Liver (tissue), 9 donors: Measurements from ENCODE around the gene TUBA8. TPM values are rescaled to one million over a fixed set of nuclear protein-coding genes. Genes with fewer than 3 reads are reported as not detected.

Source experiments
- DNase-seq: peaks from one replicate; pipeline ENCODE4 v3.0.0-alpha.2; 2017; ENCODE audit warnings: low spot score
- H3K27ac ChIP-seq, 2 donors: one replicate each; pipeline ENCODE4 v1.7.0; 2013; ENCODE audit warnings: inconsistent platforms in 2 of 2, low read length in 2 of 2, control low read depth in 1 of 2, low read depth in 1 of 2, mild to moderate bottlenecking in 1 of 2
- H3K27me3 ChIP-seq, 4 donors: one replicate each; pipeline versions ENCODE4 v1.6.1 to v1.7.0; 2013; ENCODE audit warnings: low read length in 3 of 4, inconsistent platforms in 1 of 4, mild to moderate bottlenecking in 1 of 4, moderate library complexity in 1 of 4; ENCODE audit not compliant: control insufficient read depth in 4 of 4, insufficient read depth in 4 of 4
- H3K36me3 ChIP-seq, 4 donors: one replicate each; pipeline versions ENCODE4 v1.6.1 to v1.7.0; 2013; ENCODE audit warnings: low read length in 3 of 4, mild to moderate bottlenecking in 3 of 4, low read depth in 1 of 4, moderate library complexity in 1 of 4; ENCODE audit not compliant: control insufficient read depth in 4 of 4, insufficient read depth in 3 of 4
- H3K4me1 ChIP-seq, 4 donors: one replicate each; pipeline versions ENCODE4 v1.6.1 to v1.7.0; 2013; ENCODE audit warnings: low read length in 3 of 4, mild to moderate bottlenecking in 3 of 4, moderate library complexity in 1 of 4; ENCODE audit not compliant: control insufficient read depth in 4 of 4, insufficient read depth in 4 of 4
- H3K4me3 ChIP-seq, 3 donors: one replicate each; pipeline versions ENCODE4 v1.6.1 to v1.7.0; 2013; ENCODE audit warnings: low read length in 3 of 3, control low read depth in 1 of 3, low read depth in 1 of 3, mild to moderate bottlenecking in 1 of 3
- H3K9ac ChIP-seq, 2 donors: one replicate each; pipeline ENCODE4 v1.7.0; 2013; ENCODE audit warnings: low read length in 2 of 2, mild to moderate bottlenecking in 2 of 2, moderate library complexity in 2 of 2, control low read depth in 1 of 2, low read depth in 1 of 2
- H3K9me3 ChIP-seq, 4 donors: one replicate each; pipeline versions ENCODE4 v1.6.1 to v1.7.0; 2013; ENCODE audit warnings: low read length in 3 of 4; ENCODE audit not compliant: control insufficient read depth in 4 of 4
- EGR1 ChIP-seq, 2 donors: IDR thresholded peaks; 2 replicates each; pipeline ENCODE4 v1.6.1; 2016 to 2018; ENCODE audit warnings: antibody characterized with exemption in 2 of 2, low read depth in 2 of 2
- FOXA1 ChIP-seq: IDR thresholded peaks from 2 replicates; pipeline ENCODE4 v1.6.1; 2016; ENCODE audit warnings: antibody characterized with exemption
- FOXA2 ChIP-seq: IDR thresholded peaks from 2 replicates; pipeline ENCODE4 v1.6.1; 2016; ENCODE audit warnings: antibody characterized with exemption
- GABPA ChIP-seq, 2 donors: IDR thresholded peaks in 1 of 2; conservative IDR thresholded peaks in 1 of 2; 2 replicates each; pipeline ENCODE4 v1.6.1; 2016; ENCODE audit warnings: antibody characterized with exemption in 2 of 2, mild to moderate bottlenecking in 1 of 2, moderate library complexity in 1 of 2
- JUND ChIP-seq, 2 donors: IDR thresholded peaks; 2 replicates each; pipeline ENCODE4 v1.6.1; 2016; ENCODE audit warnings: antibody characterized with exemption in 2 of 2
- RAD21 ChIP-seq, 2 donors: IDR thresholded peaks; 2 replicates each; pipeline ENCODE4 v1.6.1; 2016; ENCODE audit warnings: antibody characterized with exemption in 2 of 2, mild to moderate bottlenecking in 2 of 2
- RXRA ChIP-seq, 2 donors: IDR thresholded peaks; 2 replicates each; pipeline ENCODE4 v1.6.1; 2017 to 2018; ENCODE audit warnings: antibody characterized with exemption in 2 of 2, mild to moderate bottlenecking in 1 of 2
- SP1 ChIP-seq: IDR thresholded peaks from 2 replicates; pipeline ENCODE4 v1.6.1; 2018; ENCODE audit warnings: antibody characterized with exemption, mild to moderate bottlenecking
- TAF1 ChIP-seq: conservative IDR thresholded peaks from 2 replicates; pipeline ENCODE4 v1.6.1; 2016; ENCODE audit warnings: antibody characterized with exemption, mild to moderate bottlenecking
- WGBS: extraction: QIAGEN DNeasy Blood & Tissue Kit; methylation state at CpG from one replicate; pipeline ENCODE4 v1.1.7; 2013; 5-methylcytosine and 5-hydroxymethylcytosine counted together
- polyA plus RNA-seq, 2 donors: library from polyadenylated mRNA; stranded (reverse) in 1 of 2; unstranded in 1 of 2; fragments of 200-250 nt in 1 of 2; fragments of >200 nt in 1 of 2; fragmentation: Nextera tagmentation in 1 of 2; extraction: Ambion mirVana in 1 of 2; gene quantifications; one replicate each; pipeline versions ENCODE4 v1.2.1 to v1.2.3, GENCODE V29; 2013 to 2015
- total RNA-seq, 2 donors: library from RNA; depleted of rRNA; stranded (reverse); fragments of >200 nt; gene quantifications; one replicate each; pipeline ENCODE4 v1.2.3, GENCODE V29; 2014
- TF ChIP-seq, protein P1 (sequence below): fragments of 150-350 bp; IDR thresholded peaks from 2 replicates; pipeline ENCODE4 v1.5.1; 2017; ENCODE audit warnings: improper control_type of control experiment, low read depth, low read length; ENCODE audit not compliant: missing input control
- TF ChIP-seq, protein P2 (sequence below): IDR thresholded peaks from 2 replicates; pipeline ENCODE4 v1.6.1; 2016; ENCODE audit warnings: antibody characterized with exemption, mild to moderate bottlenecking
- TF ChIP-seq, protein P3 (sequence below): IDR thresholded peaks from 2 replicates; pipeline ENCODE4 v1.6.1; 2016; ENCODE audit warnings: antibody characterized with exemption
- TF ChIP-seq, protein P4 (sequence below): IDR thresholded peaks from 2 replicates; pipeline ENCODE4 v1.6.1; 2016; ENCODE audit warnings: antibody characterized with exemption
- donor health status: healthy.
- donor health status: healthy.
- donor health status: healthy.
- donor health status: healthy.
- donor health status: healthy.

Gene TUBA8
- total and polyA plus RNA-seq, 4 donors = 0.82 to 3.1 (median 1.9) TPM

DNA sequence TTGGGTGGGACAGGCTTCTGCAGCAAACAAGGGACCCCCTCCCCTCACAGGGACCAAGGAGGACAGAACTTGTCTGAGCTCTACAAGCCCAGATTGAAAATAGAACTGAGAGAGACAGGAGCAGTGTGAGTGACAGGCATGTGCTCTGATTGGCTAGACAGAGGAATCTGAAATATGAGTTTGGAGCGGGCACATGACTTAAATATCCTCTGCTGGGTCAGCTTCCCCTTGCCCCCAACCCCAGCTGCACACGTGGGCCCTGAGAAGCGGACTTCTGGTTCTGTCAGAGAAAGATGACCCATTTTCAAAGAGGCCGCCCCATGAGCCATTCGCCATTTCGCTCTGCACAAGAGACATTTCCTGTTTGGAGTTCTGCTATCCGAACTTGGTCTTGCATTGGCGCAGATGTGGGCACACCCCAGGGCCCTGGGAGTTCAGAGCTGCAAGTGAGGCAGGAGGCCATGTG lies 5.3 kb downstream of the TUBA8 start:
- WGBS = 84% methylated on average over 8 of the region's 8 CpGs
- DNase-seq = no peak
- Histone ChIP-seq H3K9me3 (no peaks in the 10 kb centered on the region), H3K4me1 (peaks cover 0 to 8% (median 6%) of the 10 kb centered on the region in 4 donors), H3K36me3 (no peaks in the 10 kb centered on the region), H3K9ac (no peak overlapping the region), H3K27me3 (no peaks in the 10 kb centered on the region), H3K4me3 (no peak overlapping the region), H3K27ac (no peak overlapping the region)
- TF ChIP-seq, protein P1, sequence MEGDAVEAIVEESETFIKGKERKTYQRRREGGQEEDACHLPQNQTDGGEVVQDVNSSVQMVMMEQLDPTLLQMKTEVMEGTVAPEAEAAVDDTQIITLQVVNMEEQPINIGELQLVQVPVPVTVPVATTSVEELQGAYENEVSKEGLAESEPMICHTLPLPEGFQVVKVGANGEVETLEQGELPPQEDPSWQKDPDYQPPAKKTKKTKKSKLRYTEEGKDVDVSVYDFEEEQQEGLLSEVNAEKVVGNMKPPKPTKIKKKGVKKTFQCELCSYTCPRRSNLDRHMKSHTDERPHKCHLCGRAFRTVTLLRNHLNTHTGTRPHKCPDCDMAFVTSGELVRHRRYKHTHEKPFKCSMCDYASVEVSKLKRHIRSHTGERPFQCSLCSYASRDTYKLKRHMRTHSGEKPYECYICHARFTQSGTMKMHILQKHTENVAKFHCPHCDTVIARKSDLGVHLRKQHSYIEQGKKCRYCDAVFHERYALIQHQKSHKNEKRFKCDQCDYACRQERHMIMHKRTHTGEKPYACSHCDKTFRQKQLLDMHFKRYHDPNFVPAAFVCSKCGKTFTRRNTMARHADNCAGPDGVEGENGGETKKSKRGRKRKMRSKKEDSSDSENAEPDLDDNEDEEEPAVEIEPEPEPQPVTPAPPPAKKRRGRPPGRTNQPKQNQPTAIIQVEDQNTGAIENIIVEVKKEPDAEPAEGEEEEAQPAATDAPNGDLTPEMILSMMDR = no peak
- TF ChIP-seq FOXA2 = no peak
- no peak for TF ChIP-seq TAF1
- no peak for TF ChIP-seq RAD21 (IDR thresholded peaks at IDR 0.05)
- TF ChIP-seq, protein P2, sequence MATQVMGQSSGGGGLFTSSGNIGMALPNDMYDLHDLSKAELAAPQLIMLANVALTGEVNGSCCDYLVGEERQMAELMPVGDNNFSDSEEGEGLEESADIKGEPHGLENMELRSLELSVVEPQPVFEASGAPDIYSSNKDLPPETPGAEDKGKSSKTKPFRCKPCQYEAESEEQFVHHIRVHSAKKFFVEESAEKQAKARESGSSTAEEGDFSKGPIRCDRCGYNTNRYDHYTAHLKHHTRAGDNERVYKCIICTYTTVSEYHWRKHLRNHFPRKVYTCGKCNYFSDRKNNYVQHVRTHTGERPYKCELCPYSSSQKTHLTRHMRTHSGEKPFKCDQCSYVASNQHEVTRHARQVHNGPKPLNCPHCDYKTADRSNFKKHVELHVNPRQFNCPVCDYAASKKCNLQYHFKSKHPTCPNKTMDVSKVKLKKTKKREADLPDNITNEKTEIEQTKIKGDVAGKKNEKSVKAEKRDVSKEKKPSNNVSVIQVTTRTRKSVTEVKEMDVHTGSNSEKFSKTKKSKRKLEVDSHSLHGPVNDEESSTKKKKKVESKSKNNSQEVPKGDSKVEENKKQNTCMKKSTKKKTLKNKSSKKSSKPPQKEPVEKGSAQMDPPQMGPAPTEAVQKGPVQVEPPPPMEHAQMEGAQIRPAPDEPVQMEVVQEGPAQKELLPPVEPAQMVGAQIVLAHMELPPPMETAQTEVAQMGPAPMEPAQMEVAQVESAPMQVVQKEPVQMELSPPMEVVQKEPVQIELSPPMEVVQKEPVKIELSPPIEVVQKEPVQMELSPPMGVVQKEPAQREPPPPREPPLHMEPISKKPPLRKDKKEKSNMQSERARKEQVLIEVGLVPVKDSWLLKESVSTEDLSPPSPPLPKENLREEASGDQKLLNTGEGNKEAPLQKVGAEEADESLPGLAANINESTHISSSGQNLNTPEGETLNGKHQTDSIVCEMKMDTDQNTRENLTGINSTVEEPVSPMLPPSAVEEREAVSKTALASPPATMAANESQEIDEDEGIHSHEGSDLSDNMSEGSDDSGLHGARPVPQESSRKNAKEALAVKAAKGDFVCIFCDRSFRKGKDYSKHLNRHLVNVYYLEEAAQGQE = no peak
- TF ChIP-seq JUND (IDR thresholded peaks at IDR 0.05) = no peak
- TF ChIP-seq EGR1 (IDR thresholded peaks at IDR 0.05; ENCODE audit: low read depth in 2 of 2) = no peak

DNA sequence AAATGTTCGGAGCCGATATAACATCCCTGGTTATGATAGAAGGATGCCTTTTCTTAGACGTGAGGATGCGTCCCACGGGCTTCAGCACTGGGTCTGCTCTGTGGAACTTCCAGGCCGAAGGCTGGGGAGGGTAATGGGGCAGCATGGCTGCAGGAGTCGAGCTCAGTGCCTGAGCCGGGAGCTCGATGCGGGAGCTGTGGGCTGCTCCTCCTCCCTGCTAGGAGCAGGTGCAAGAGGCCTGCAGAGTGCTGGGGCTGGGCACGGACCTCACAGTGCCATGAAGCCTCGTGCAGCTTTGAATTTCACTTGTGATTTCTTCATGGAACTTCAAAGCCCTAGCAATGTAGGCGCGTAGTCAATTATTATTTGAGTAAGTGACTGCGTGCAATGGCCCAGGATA lies 6.0 kb downstream of the TUBA8 start:
- no peak overlapping the region for H3K27ac ChIP-seq
- H3K27me3 ChIP-seq = no peaks in the 10 kb centered on the region
- H3K9ac ChIP-seq = no peak overlapping the region
- H3K9me3 ChIP-seq = no peaks in the 10 kb centered on the region
- no peaks in the 10 kb centered on the region for H3K36me3 ChIP-seq
- H3K4me1 ChIP-seq = peaks cover 0 to 4% (median under 1%) of the 10 kb centered on the region in 4 donors
- 96% methylated on average over 15 of the region's 15 CpGs for WGBS
- no peak for TF ChIP-seq RAD21 (IDR thresholded peaks at IDR 0.05)
- no peak for TF ChIP-seq TAF1
- TF ChIP-seq GABPA (IDR thresholded peaks at IDR 0.05 in 1 of 2, conservative IDR thresholded peaks at IDR 0.05 in 1 of 2) = no peak
- no peak for TF ChIP-seq RXRA (IDR thresholded peaks at IDR 0.05)
- TF ChIP-seq, protein P3, sequence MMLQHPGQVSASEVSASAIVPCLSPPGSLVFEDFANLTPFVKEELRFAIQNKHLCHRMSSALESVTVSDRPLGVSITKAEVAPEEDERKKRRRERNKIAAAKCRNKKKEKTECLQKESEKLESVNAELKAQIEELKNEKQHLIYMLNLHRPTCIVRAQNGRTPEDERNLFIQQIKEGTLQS = no peak
- TF ChIP-seq SP1 = no peak
- no peak for TF ChIP-seq FOXA1
- TF ChIP-seq, protein P4, sequence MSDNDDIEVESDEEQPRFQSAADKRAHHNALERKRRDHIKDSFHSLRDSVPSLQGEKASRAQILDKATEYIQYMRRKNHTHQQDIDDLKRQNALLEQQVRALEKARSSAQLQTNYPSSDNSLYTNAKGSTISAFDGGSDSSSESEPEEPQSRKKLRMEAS = no peak
- H3K4me3 ChIP-seq = no peak overlapping the region
- DNase-seq = no peak
